Mammary epithelial cell (primary cell): Measurements from ENCODE around the gene HNRNPA1.

Experiments used
- CTCF ChIP-seq, 2 donors: IDR thresholded peaks in 1 of 2; conservative IDR thresholded peaks in 1 of 2; 2 replicates each; pipeline ENCODE4 v1.5.1; 2011 to 2012; ENCODE audit warnings: inconsistent platforms in 2 of 2, low read length in 2 of 2, mild to moderate bottlenecking in 2 of 2, control low read depth in 1 of 2, low read depth in 1 of 2; ENCODE audit not compliant: insufficient read depth in 1 of 2; ENCODE audit errors: extremely low read depth in 1 of 2
- EZH2 ChIP-seq: IDR thresholded peaks from 2 replicates; pipeline ENCODE4 v1.6.1; 2012; ENCODE audit warnings: low read length, inconsistent platforms, borderline replicate concordance

- TF ChIP-seq CTCF (conservative IDR thresholded peaks at IDR 0.05 in 1 of 2, IDR thresholded peaks at IDR 0.05 in 1 of 2; ENCODE audit: extremely low read depth in 1 of 2, insufficient read depth in 1 of 2, low read depth in 1 of 2, low read length in 2 of 2) (no peak), EZH2 (no peak)
Observed at GRCh38 chr12:54249489-54249888, 31.0 kb upstream of the HNRNPA1 start.
